ENCODE data around the gene ACTC1.

Gene ACTC1

DNA sequence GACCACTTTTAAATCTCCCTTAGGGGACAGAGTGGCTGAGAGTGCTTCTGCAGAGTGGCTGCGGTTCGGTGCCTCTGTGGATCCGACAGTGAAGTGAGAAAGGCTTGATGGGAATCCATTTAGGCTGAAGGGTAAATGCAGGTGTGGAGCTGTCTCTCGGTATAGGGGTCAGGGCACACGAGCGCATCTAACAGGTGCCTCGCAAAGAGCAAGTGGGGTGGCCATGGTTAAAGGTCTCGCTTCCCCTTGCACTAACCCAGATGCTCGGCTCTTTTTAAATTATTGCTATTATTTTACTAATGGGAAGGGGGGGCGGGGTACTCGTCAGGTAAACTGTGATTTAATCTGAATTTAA, 40.0 kb downstream of the ACTC1 start:
- no peak for DNase-seq

DNA sequence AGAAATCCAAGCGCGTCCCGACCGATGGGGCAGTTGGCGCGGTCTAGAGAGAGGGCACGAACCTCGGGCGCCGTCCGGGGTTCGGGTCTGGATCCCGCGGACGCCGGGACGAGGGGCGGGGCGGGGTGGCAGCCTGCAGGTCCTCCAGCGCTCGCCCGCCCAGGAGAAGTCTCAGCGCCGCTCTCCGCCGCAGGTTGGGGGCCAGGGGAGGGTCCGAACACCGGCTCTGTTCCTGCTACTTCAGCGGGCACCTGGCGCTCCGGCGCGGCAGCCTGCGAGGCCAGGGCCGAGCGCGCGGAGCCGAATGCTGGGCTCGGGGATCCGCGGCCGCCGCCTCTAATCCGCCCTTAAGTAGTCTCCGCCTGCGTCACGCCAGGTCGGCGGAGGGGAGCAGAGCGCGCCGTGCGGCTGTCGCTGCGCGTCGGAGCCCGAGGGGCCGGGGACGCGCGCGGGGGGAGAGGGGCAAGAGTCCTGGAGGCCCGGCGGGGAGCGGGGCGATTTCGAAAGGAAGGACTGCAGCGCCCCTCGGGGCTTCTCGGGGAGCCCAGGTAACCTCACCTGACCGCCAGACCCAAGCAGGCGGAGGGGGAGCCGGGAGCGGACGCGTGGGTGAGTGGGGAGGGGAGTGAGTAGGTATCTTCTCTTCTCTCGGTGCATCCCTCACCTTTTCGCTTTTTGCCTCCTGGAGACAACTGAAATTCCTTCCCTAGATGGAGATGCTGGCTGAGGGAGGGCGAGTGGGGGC, 40.5 kb downstream of the ACTC1 start, which contains the start of gene GJD2:
Gene GJD2, minus strand, starts transcription at position 325 of the 745 bp plus-strand sequence. CDS start 510 bp downstream, outside the sequence.
- DNase-seq: no peak

DNA sequence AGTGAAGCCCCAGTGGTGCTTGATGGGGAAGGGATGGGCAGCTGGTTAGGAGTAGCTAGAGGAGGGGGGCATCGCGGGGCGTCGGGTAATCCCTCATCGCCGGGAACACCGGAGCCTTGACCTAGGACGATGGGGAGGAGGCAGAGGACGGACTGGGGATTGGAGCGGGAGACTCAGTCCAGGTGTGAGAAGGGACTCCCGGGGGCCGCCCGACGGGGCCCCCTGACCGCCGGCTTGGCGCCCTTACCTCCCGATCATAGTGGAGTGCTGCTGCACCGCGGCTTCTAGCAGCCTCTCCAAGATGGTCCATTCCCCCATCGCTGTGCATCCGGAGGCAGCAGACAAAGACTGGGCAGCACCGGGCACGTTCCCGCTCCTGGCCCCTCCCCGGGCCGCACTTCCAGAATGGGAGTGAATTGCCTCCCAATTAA, 41.2 kb downstream of the ACTC1 start:
- no peak for DNase-seq

DNA sequence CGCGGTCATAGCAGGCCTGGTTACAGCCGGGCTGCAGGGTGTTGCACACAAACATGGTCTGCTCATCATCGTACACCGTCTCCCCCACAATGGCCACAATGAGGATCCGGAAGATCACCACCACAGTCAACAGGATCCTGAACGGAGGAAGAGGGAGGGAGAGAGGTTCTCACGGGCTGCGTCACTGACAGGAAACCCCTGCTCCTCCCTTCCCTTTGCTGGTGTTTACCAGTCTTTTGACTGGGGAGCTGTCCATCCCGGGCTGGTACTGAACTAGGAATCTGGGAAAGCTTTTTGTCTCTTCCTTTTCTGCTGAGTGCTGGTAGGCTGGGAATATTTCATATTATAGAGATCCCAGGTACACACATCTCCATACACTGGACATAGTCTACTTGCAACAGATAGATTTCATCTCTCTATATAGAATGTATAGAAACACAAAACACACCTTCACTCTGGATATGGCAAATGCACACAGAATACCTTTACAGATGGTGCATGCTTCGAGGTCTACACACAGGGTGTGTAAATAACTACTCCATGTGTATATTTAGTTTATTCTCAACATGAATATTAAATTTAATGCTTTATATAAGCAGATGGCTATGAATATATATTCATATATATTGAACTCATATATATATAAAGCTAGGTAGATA, 42.0 kb downstream of the ACTC1 start:
- DNase-seq: no peak

DNA sequence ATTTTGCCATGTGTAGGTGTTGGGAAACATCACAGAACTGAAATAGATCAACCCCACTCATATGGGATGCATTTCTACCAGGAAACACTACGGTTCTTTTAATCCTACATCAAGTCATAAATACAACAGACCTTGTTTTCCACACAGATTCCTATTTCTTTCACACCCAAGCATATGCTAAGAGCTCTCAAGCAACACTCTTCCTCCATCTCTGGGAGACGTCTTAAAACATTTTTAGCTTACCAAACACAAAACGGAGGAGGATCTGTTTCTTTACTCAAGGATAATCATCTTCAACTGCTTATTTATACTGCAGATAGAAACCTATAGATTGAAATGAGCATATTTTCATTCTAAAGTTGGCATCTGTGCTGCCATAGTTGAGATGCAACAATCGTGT, 45.7 kb downstream of the ACTC1 start:
- DNase-seq: no peak
